GM19468 (cell line): ENCODE data around the gene PLGLB2.
"Not testable (repeated sequence)": the region's sequence is repeated elsewhere in the genome, so short reads cannot be mapped to it uniquely, and the experiment has no call there.

Source experiments
- ATAC-seq: cut with Tn5 transposase; IDR thresholded peaks from one replicate; pipeline ENCODE4 v1.9.1; 2021; ENCODE audit warnings: mild to moderate bottlenecking, moderate library complexity, moderate number of reproducible peaks; ENCODE audit not compliant: unreplicated experiment; ENCODE audit errors: extremely low read depth

Gene PLGLB2

DNA sequence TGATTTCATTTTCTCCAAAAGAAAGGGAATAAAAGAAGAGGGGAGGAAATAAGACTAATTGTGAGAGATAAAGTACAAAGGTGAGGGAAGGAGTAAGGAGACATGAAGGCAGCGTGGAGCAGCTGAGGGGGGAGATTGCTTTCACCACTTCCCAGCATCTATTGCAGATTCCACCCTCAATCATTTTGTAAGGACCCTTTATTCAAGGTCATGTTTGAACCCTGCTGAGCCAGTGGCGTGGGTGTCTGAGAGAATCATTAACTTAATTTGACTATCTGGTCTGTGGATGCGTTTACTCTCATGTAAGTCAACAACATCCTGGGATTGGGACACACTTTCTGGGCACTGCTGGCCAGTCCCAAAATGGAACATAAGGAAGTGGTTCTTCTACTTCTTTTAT is at the start of gene PLGLB2:
Gene PLGLB2, plus strand, starts transcription at position 297 of the 400 bp plus-strand sequence. Its CDS starts 67 bp downstream, at position 364.
- not testable (repeated sequence) for ATAC-seq

DNA sequence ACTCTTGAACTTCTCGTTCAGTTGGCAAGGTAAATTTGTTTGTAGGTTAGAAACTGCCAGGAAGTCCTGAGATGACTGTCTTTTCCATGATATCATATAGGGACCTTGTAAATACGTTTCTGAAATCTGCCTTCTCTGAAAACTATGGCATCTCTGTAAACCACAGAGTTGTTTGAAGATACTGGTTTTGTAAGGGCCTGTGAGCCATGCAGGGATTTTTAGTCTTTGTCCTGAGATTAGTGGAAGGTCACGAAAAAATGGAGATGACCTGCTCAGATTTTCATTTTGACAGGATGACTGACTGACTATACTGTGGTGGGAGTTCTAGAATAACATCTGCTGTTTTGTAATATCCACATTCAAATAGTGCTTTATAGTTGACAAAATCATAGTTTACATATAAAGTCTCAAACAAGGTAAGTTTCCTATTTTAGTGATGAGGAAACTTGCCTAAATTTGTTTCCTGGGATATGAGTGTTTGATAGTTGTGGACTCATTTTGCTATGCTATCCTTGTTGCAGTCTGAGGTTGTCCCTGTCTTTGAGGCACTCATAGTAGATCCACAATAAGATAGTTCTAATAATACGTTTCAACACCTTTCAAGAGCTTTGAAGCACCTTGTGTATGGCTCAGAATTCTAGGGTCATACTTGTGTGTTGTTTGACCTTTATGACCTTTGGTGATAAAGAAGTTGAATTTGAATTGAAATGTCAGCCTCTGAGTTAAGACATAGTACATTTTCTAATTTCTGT is 43.1 kb upstream of the PLGLB2 start:
- ATAC-seq: not testable (repeated sequence)

DNA sequence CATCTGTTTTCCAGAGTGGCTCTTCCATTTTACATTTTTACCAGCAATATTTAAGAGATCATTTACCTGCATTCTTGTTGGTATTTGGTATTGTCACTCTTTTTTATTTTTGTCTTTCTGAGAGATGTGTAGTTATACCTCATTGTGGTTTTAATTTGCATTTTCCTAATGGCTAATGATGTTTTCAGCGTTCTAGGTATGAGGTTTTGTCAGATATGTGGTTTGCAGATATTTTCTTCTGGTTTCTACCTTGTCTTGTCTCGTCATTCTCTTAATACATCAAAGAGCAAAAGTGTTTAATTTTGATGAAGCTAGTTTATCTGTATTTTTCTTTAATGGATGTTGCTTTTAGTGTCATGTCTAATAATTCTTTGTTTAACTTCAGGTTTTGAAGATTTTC is 39.5 kb upstream of the PLGLB2 start:
- peak; percentile 55 for ATAC-seq

DNA sequence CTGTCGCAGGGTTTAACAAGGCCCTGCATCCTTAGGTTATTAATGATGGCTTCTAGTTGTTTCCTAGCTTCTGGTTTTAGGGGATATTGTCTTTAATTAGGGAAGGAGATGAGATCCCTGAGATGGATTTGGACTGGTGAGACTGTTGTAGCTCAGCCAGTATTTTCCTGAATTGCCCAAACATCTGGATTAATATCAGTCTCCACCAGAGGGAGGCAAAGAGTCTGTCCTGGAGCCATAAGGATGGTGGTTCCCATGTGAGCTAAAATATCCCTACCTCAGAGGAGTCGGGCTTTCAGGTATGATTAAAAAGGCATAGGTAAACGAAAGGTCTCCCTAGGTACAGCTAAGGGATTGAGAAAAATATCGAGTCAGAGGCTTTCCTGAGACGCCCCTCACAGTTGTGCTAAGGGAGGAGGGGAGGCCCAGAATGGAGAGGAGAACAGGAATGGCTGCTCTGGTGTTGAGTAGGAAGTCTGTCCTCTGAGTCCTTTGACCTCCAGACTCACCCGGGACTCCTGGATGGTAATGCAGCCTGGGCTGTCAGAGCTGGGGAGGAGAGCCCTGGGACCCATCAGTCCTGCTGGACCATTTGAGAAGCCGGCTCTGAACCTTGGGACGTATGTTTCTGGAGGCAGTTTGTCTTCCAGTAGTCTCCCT is 19.8 kb upstream of the PLGLB2 start:
- ATAC-seq: not testable (repeated sequence)

DNA sequence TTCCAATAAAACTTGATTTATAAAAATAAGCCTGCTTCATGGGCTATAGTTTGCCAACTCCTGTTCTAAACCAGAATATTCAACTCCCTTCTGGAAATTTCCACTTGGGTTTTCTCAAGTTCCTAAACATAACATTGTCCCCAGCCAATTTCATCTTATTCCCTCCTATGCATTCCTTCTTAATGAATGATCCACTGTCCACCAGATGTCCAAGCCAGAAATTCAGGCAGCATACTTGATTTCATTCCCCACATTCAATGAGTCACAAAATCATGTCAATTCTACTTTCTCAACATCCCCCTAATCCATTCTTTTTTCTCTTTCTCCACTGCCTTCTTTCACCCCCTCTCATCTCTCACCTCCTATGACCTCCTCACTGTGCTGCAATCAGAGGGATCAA is 7.0 kb upstream of the PLGLB2 start:
- not testable (repeated sequence) for ATAC-seq

DNA sequence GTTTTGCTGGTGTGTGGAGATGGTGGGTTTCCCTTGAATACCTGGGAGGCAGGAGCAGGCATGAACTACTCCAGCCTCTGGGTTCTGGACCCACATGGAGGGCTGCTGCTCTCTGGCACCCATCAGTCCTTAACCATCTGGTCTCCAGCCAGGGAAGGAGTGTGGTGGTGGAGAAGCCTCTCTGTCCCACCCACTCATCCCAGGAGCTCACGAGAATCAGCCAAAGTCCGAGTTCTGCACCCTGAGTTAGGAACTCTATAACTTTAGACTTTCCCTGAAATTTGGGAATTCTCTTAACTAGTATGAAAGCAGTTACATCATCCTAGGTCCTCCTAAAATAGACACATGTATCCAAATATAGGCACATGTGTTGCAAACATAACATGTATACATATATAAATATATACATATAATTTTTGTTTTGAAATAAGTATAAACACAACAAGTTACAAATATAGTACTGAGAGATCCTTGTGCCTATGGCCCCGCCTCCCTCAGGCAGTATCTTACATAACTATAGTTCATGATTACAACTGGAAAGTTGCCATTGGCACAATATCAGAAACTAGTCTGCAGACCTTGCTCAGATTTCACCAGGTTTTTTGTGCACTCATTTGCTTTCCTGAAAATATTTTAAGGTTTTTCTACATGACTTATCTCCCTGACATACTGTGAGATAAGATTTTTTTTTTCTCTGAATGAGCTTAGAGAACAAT is 5.3 kb upstream of the PLGLB2 start:
- not testable (repeated sequence) for ATAC-seq

DNA sequence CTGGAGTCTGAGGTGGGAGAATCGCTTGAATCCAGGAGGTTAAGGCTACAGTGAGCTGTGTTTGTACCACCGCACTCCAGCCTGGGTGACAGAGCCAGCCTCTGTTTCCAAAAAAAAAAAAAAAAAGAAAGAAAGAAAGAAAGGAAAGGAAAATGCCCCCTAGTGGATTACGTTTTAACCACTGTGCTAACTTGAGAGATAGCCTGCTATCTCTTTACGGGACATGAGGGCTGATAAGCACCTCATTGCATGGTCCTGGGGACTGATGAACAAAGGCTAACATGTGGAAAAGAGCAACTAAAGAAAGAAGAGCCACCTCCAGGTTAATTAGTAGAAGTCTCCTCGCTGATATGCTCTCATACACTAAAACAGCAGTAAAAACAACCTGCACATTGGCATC is 4.2 kb upstream of the PLGLB2 start:
- ATAC-seq: not testable (repeated sequence)

DNA sequence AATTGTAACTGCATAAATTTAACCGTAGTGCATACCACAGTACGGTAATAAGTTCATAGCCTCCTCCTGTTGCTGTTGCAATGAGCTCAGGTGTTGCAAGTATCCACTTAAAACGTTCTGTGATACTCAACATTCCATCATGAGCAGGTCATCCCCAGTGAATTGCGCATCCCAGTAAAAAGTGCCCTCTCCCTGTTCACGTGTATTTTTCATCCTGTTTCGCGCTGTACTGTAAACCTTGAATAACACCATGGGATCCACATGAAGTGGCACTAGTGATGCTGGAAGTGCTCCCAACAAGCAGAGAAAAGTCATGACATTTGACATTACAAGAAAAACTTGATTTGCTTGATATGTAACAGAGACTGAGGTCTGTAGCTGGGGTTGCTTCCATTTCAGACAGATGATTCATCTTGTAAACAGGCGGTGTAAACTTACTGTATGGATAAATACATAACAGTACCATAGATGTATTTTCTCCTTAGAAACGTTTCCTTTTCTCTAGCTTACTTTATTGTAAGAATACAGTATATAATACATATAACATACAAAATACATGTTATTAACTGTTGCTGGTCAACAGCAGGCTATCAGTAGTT is 2.4 kb upstream of the PLGLB2 start:
- not testable (repeated sequence) for ATAC-seq

DNA sequence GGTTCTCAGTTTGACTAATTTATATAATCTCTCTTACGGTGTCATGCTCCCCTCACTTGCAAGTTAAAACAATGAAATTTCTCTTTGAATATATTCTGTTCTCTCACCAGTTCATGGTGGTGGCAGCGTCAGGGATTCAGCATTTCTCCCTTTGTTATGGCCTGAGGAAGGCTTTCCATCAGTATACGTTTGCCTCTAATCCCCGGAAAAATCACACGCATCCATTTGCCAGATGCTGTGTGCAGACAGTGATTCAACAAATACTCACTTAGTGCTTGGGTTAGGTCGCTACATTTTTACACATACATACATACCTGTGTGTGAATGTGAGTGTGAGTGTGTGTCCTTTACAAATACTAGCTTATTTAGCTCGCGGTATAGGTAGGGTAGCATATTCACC is 637 bp downstream of the PLGLB2 start:
- ATAC-seq: not testable (repeated sequence)

DNA sequence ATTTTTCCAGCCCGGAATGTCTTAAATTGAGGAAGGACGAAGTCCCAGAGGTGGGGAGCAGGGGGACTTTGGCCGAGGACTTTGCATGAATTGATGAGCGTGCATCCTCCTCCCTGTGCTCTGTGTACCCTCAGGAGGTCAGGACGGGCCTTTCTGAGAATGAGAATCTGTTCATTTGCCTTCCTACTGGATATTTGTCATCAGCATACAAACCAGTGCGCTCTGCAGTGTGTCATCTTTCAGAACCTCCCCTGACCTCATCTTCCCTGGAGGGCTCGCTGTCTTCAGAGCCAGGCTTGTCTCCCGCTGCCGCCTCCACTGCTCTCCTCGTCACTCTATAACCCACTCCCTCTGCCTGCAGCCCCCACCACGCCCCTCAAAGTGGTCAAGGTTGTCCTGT is 2.7 kb downstream of the PLGLB2 start:
- ATAC-seq: not testable (repeated sequence)

DNA sequence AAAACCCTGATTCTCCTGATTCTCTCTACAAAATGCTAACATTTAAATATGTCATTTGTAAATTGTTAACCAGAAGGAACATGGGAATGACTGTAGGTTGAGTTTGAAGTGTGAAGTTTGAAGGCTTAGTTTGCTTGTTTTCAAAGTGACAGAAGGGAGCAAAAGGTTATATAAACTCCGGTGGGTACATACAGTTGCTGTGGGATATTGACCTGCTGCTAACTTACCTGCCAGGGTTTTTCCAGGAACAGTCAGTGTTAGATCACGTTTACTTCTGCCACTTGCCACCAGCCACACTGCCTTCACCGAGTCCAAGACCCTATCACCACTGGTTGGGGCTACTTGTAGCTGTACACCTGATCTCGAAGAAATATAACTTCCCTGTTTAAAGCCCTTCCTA is 6.9 kb downstream of the PLGLB2 start:
- ATAC-seq: not testable (repeated sequence)
